Measurements from ENCODE around the gene CDK13.

The CDK13 gene

DNA sequence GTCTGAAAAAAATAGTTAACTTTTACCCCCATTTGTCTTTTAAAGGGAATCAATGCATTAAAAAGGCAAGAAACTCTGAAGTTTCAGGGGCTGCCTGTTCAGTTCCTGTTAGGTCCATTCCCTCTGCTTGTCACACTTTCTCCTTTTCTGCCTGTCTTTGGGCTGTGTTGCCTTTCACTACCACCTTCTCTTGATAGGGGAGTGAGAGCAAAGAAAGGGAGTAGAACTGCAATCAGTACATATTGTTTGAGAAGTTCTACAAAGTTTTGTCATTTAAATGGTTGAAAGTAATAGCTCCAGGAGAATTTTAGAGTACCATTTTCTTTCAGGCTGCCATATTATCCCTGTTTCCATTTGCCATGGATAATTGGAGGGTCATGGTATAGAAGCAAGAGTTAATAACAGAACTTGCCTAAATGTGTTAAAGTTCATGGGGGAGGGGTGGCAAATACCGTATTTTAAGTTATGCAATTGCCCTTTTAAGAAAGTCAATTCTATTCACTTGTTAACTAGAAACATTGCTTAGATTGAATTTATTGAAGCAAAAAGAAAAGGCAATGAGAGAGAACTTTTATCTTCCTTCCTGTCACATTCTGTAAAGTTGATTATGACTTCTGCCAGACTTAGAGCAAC lies 145.8 kb downstream of the CDK13 start:
- TF ChIP-seq, protein P1, sequence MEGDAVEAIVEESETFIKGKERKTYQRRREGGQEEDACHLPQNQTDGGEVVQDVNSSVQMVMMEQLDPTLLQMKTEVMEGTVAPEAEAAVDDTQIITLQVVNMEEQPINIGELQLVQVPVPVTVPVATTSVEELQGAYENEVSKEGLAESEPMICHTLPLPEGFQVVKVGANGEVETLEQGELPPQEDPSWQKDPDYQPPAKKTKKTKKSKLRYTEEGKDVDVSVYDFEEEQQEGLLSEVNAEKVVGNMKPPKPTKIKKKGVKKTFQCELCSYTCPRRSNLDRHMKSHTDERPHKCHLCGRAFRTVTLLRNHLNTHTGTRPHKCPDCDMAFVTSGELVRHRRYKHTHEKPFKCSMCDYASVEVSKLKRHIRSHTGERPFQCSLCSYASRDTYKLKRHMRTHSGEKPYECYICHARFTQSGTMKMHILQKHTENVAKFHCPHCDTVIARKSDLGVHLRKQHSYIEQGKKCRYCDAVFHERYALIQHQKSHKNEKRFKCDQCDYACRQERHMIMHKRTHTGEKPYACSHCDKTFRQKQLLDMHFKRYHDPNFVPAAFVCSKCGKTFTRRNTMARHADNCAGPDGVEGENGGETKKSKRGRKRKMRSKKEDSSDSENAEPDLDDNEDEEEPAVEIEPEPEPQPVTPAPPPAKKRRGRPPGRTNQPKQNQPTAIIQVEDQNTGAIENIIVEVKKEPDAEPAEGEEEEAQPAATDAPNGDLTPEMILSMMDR (IDR thresholded peaks at IDR 0.05) = no peak

DNA sequence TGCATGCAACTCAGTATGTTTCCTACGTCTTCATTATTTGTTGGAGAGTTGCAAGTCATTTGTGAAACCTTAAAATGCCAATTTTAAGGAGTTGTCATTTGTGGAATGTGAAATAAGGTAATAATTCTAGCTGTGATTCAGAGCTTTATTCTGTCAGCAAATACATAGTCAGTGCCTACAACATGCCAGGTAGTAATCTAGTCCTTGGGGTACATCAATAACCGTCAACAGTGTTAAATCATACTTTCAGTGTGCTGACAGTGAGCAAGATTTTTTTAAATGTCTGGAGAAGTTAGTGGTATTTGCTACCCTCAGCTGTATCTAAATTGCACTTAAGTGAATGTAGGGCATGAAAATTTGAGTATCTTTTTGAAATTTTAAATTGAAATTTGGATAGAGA lies 147.7 kb downstream of the CDK13 start:
- TF ChIP-seq, protein P1 (IDR thresholded peaks at IDR 0.05) = no peak

DNA sequence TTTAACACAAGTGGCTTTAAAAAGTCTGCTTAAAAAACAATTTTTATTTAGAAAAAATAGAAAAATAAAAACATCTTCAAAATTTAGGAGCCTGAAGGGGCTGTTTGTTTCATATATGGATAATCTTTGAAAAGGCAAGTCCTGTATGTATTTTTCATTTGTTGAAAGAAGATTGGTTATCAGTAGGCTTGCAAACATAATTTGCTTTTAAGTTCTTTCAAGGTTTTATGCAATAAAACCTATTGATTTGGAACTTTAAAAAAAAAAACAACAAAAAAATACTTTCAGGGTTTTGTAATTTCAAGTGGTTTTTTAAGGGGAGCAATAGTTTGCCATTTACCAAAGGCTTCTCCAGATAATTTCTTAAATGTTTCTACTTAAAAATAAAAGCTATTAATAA lies 148.8 kb downstream of the CDK13 start:
- TF ChIP-seq, protein P1 (IDR thresholded peaks at IDR 0.05) = no peak

DNA sequence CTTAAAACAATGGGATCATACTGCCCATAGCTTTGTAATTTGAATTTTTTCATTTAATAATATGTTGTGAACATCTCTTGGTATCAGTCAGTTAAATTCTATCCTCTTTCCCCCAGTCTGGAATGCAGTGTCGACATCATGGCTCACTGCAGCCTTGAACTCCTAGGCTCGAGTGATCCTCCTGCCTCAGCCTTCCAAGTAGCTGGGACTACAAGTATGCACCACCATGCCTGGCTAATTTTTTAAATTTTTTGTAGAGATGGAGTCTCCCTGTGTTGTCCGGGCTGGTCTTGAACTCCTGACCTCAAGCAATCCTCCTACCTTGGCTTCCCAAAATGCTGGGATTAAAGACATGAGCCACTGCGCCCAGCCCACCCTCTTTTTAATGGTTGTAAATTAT lies 149.8 kb downstream of the CDK13 start:
- TF ChIP-seq, protein P1 (IDR thresholded peaks at IDR 0.05) = no peak

DNA sequence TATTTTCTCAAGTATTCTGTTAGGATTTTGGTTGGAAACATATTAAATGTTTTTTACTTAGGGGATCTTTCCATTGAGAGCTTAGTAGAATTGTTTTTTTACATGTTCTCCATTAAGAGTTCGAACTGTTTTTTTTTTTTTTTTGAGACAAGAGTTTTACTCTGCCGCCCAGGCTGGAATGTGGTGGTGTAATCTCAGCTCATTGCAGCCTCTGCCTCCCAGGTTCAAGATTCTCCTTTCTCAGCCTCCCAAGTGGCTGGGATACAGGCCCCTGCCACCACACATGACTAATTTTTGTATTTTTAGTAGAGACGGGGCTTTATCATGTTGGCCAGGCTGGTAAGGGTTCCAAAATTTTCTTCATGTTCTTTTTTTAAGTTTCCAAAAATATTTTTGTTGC lies 151.1 kb downstream of the CDK13 start:
- TF ChIP-seq, protein P1 (IDR thresholded peaks at IDR 0.05) = no peak

DNA sequence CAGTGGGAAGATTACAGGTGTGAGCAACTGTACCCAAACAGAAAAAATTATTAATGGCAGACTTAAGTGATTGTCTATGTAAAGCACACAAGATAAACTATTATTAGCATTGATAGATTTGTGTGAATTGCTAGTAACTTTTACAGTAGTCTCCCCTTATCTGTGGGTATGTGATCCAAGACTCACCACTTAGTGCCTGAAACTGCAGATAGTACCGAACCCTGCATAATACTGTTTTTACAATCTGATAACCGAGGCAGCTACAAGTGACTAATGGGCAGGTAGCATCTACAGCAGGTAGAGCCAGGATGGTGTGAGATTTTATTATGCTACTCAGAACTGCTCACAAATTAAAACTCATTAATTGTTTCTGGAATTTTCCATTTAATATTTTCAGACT lies 152.8 kb downstream of the CDK13 start:
- TF ChIP-seq, protein P1 (IDR thresholded peaks at IDR 0.05) = no peak

DNA sequence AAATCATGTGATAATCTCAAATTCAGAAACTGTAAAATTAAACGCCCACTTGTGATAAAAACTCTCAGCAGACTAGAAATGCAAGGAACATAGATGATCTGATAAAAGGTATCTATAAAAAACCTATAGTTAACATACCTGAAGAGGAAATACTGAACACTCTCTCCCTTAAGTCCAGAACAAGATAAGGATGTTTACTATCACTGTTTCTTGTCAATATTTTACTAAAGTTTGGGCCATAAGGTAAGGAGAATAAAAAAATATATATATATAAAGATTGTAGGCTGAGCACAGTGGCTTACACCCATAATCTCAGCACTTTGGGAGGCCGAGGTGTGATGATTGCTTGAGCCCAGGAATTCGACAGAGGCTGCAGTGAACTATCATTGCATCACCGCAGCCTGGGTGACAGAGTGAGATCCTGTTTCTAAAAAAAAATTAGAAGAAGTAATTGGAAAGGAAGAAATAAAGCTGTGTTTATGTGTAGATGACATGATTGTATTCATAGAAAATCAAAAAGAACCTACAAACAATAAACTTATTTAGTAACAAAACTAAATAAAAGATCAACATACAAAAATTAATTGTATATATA lies 155.9 kb downstream of the CDK13 start:
- TF ChIP-seq, protein P1 (IDR thresholded peaks at IDR 0.05) = no peak
